GM11168 (cell line): Measurements from ENCODE around the gene CAND2.
"Not testable (repeated sequence)": the region's sequence is repeated elsewhere in the genome, so short reads cannot be mapped to it uniquely, and the experiment has no call there.

Experiments used
- in situ Hi-C: fragments of 300-500 bp; cut with MboI; formaldehyde crosslinking; loops from one replicate; pipeline ENCODE4 v1.12.0; 2022; ENCODE audit warnings: low sequenced_read_pairs; ENCODE audit not compliant: unreplicated experiment

CAND2 gene

GRCh38 chr3:12828751-12829150 lies 32.3 kb downstream of the CAND2 start:
- in situ Hi-C loops: no loop called here

GRCh38 chr3:12829404-12829803 lies 32.9 kb downstream of the CAND2 start:
- in situ Hi-C loops: no loop called here

GRCh38 chr3:12829886-12830784 lies 33.7 kb downstream of the CAND2 start:
- in situ Hi-C loops: no loop called here

- in situ Hi-C loops: no loop called here
Measured at GRCh38 chr3:12830785-12831156, 34.3 kb downstream of the CAND2 start.

- in situ Hi-C loops: no loop called here
Measured at GRCh38 chr3:12831301-12831866, 34.9 kb downstream of the CAND2 start.

GRCh38 chr3:12832350-12833221 lies 36.1 kb downstream of the CAND2 start:
- in situ Hi-C loops: no loop called here

GRCh38 chr3:12833222-12834161 lies 37.0 kb downstream of the CAND2 start:
- in situ Hi-C loops: no loop called here

- in situ Hi-C loops: no loop called here
Measured at GRCh38 chr3:12835052-12835665, 38.7 kb downstream of the CAND2 start.

GRCh38 chr3:12837295-12837986 lies 41.0 kb downstream of the CAND2 start:
- in situ Hi-C loops: no loop called here

GRCh38 chr3:12838179-12838965 lies 41.9 kb downstream of the CAND2 start:
- in situ Hi-C loops: no loop called here

- in situ Hi-C loops: no loop called here
Measured at GRCh38 chr3:12839156-12839946, 42.9 kb downstream of the CAND2 start.

- in situ Hi-C loops: not testable (repeated sequence)
Measured at GRCh38 chr3:12840148-12840547, 43.7 kb downstream of the CAND2 start.

GRCh38 chr3:12840591-12841148 lies 44.2 kb downstream of the CAND2 start:
- in situ Hi-C loops: no loop called here

GRCh38 chr3:12841149-12841969 lies 44.9 kb downstream of the CAND2 start, which contains the start of gene RPL32:
RPL32 (minus strand) TSS chr3:12841565; CDS start chr3:12840237, 1,328 bp downstream.
- in situ Hi-C loops: no loop called here

GRCh38 chr3:12841970-12842328 lies 45.5 kb downstream of the CAND2 start:
- in situ Hi-C loops: no loop called here

GRCh38 chr3:12842469-12842868 lies 46.0 kb downstream of the CAND2 start:
- in situ Hi-C loops: no loop called here
